NCI-H1092 (cell line): ENCODE measurements around the gene KIAA0825.

Source experiments
- DNase-seq: peaks from one replicate; lab custom pipeline; 2025; lab: John Stamatoyannopoulos, UW

The KIAA0825 gene

DNA sequence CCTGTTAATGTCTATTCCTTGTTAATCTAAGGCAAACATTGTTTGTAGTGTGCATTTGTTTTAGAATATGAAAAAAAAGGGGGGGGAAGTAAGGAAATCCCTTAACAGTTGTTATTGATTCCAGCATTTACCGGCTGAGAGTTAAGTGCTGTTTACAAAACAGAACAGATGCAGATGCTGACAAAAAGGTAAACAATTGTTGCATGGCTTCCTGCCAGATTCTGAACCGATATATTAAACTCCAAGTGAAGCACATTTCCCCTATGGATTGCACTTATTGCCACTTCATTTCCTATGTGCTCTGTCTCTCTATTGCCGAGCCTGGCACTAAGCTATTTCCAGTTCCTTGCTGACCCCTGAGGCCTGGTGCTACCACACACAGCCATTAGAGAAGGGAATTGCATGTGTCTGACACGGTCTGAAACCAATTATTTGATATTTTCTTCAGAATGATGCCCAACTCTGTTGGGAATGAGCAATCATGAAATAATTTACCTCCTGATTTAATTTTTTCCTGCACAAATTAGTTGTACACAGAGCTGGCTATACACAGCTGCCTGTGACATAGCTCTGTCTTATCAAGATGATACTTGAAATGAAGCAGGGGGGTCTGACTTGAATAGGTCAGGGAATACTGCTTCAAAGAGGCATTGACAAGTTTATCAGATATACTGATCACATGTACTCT, 109.8 kb downstream of the KIAA0825 start:
- DNase-seq = peak; percentile 14

DNA sequence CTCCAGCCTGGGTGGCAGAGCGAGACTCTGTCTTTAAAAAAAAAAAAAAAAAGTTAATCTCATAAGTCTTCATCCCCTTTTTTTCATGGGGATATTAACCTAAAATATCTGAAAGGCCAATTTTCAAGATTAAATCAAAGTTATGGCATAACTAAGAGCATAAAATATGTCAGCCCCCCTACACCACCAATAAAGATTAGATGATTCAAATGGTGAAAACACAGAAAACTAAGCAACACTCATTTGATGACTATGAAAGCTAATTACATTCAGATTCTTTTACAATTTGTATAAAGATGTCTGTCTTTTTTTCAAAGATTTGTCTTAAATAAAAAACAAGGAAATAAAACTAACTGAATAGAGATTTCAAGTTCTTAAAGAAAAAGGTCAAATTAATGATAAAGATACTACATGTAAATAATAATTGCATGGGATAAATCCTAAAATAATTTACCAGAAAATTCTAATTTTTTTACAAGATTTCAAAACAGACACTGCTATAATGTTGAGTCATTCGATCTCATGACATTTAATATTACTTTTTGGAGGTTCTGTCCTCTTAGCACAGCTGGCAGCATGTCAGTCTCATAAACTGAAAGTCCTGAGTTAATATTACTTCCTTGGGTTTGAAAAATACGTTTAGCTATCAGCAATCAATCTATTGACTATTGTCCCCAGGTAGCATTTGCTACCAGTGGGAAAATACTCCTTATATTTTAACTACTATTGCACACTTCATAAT, 112.9 kb downstream of the KIAA0825 start:
- DNase-seq = no peak

DNA sequence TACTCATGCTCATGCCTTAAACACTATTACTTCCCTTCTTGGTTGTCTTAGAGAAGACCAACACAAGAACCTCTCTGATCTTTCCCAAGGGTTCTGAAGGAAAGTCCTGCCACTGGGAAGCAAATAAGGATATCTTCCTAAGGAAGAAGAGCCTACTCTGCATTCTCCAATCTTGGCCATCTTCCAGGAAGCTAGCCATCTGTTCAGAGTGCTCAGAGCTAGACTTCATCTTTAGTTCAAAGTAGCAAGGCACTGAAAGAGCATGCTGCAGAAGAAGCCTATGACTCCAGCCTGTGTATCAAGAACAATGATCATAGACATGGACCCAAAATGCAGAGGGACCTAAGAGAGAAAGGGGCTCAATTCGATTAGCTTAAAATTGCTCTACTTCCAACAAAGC, 114.7 kb downstream of the KIAA0825 start:
- DNase-seq = no peak

DNA sequence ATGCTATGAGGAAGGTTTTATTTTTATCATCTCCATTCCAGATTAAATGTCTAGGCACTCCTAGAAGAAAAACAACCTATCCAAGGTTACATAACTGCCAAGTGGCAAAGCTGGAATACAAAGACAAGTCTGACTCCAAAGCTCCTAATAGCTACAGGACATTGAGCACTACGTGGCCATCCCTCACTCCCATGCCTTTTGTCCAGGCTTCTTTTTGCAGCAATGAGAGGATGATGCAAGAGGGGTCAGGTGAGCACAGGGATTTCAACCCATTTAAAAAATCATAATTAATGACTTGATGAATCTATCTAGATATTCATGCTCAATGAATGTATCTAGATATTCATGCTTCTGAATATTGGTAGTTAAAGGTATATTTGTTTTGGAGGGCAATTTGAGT, 117.0 kb downstream of the KIAA0825 start:
- no peak for DNase-seq

DNA sequence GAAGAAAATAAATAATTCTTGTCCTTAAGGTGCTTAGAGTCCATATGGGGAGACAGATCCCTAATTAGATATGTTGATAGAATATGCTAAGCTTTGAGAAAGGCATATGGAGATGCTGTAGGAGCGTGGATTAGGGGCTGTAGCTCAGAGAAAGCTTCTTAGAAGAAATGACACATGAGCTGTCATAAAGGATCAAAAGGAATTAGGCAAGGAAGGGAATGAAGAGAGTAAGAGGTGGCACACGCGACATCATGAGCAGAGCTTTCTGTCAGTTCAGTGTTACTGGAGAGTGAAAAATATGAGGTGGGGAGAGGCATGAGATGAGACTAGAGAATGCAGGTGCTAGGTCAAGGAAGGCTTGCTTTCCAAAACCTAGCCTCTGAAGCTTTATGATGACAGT, 118.6 kb downstream of the KIAA0825 start:
- no peak for DNase-seq

DNA sequence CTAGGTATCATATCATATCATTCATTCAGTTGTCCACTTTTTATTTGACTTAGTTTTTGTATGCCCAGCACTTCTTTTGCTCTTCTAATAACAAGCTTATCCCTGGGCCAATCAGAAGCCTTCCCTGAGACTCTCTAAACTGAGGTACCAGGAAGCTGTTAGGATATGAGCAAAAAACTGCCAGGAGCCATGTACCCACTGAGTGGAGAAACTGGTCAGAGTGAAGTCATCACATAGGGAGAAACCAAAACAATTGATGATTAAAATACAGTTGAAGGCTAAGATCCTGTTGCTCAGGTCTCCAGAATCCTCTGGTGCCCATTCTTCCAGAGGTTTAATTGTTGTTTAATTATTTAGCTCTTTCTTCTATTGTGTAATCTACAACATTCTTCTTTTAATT, 120.2 kb downstream of the KIAA0825 start:
- no peak for DNase-seq

DNA sequence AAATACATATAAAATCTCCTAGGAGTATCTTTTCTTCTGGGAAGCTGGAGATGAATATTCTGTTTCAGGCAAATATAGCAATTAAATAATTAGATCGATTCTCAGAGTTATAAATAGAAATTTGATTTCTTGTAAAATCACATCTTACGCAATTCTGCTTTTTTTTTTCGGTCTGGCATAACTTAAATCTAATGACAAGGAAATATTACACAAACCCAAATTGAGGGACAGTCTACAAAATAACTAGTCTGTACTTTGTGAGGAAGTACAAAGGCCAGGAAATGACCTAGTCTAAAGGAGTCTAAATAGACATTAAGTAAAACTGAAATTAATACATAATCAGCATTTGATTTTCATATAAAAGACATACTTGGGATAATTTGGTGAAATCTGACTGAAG, 133.3 kb downstream of the KIAA0825 start:
- no peak for DNase-seq

DNA sequence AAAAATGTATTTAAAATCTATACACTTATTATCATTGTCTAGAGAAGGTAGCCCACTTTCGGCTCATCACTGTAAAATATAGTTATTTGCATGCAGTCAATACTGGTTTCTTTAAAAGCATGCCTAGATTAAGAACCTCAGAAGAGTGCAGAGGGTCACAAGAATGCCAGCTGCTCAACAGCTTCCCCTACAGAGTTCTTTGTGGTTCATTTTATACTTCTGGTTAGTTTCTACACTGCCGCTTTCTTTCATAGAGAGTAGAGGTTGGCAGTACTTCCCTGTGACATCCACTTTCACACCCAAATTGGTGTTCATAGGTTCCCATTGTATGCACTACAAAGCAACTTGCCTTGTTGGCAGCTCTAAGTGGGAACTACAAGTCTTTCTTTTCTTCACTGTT, 137.3 kb downstream of the KIAA0825 start:
- DNase-seq = no peak

DNA sequence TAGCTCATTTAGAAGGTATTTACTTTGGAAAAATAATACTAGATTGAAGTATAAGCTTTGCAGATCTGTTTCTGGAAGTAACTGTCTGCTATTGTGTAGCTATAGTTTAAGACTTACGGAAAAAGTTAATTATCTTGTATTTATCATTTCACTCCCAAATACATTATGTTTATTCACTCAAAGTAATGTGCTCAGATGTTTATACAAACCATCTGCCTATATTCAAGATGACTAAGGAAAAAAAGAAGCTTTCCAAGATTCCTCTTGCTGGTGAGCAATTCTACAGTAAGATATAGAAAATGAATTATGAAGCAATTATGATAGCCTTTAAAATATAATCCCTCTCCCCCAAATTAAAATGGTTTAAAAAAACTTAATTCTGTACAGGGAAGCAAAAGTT, 137.9 kb downstream of the KIAA0825 start:
- no peak for DNase-seq

DNA sequence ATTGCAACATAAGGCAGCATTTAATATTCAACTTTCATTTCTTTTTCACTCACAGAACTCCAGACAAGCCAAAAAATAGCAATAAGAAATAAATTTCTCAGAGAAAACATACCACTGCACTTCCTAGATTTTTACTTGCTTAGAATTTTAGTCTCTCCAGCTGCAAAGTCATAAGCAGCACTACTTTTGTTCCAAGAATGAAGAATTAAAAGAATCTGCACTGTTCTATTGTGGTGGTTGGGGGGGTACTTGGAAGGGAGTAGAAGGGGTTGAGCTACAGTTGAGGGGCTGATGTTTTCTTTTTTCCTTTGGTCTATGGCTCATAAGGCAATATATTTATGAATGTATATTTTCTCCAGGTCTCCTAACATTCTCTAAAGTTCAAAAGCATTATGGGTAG, 144.5 kb downstream of the KIAA0825 start:
- DNase-seq = no peak

DNA sequence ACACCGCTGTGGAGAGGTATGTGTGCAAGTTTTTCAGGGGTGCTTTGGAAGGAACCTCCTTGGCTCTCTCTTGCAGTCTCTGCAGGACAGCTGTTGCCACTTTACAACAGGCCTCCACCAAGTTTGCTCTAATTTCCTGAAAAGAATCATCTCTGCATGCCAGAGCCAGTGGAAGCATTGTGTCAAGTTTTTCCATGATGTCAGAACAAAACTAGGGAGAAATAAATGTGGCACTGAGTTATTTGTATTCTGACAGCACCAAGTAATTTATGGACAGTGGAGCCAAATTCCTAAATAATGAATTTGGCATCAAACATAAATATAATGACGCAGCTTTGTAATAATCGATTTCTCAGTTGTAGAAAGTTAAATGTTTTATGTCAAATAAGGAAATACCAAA, 146.9 kb downstream of the KIAA0825 start:
- no peak for DNase-seq

DNA sequence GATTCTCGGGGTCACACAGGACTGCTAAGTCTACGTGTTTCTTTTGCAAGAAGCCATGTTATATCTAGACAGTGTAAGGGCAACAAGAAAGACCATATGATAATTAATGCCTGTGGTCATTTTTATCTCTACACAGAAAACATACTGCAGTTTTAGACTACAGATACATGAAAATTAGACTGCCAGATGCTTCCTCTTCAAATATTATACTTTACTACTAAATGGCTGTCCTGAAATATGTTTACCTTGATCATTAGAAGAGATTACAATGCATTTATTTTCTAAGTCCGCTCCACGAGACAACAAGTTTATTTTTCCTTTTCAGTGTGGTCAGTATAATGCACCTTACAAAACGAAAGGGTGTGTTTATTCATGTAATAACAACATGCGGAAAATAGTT, 147.6 kb downstream of the KIAA0825 start:
- no peak for DNase-seq

DNA sequence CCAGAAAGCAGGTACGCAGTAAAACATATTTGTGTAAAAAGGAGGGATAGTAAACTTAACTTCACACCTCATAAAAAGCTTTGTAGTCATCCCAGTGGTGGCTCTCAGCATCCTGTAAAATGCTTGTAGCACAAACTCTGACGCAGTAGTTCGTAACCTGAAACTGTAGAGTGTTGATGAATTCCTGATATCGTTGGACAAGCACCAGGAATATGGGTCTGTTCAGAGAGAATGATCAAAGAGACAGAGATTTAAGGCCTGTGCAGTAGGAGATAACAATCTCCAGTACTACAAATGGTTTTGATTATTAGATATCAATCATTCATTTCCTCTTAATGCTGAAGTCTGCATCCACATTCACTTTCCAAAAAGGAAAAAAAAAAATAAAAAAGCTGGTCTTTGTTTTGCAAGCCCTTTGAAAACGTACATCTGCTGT, 148.5 kb downstream of the KIAA0825 start:
- peak; percentile 8 for DNase-seq

DNA sequence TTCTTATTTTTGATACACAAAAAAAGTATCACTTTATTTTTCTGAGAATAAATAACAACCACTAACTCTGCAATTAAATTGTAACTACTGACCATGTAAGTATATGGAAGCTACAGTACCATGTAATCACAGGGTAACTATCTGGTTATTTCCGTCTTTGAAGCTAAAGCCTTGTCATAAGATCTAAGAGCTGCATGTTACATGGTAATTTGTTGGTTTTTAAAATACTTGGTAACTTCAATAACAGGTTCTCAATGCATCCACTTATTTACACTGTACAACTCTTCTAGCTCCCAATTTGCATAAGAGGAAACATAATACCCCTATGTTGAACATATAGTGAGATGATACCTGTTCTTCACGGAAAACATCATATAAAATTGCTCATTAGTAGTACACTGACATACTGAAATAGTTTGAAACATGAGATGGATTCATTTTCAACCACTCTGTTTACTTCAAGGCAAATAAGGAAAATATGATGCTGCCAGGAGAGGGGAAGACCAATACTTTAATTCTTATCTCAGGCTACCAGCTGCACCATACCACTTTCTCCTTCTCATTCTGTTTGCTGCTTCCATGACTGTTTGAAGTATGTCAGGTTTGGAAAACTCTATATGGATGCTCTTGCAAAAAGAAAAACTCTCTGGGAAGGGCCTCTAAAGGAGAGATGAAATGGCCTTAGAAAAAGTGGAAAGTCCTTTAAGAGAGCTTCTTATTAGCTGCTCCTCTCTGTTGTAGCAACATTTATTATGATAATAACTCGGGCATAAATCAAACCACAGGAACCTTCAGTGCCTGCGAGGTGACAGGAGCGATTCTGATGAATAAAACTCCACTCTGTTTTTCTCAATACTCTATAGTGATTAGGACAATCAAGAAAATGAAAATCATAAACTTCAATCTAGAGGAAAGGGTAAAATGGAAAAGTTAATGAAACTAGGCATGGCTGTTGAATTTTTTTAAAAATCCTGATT, 150.2 kb downstream of the KIAA0825 start:
- DNase-seq = no peak

DNA sequence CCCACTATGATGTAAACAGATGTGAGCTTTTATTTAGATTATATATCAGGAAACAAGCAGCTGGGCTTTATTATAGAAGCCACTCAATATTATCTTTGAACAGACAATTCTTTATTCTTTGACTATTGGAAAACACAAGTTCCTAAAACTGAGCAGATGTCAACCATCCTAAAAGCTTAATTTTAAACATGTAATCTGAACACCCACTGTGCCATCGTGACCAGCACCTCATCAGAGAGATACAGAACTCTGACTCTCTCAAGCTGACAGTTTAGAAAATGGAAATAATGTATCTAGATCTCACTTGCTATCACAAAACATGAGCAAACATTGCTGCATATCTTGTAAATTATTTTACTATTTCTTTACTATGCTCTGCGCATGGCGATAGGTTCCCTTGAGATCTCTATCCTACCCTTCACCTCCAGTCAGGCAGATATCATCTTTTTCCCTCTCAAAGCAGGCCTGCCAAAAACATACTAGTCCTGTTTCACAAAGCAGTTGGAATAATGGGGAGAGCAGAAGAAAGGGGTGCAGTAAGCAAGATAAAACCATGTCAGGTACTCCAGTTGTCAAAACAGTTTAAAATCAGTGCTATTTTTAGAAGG, 151.0 kb downstream of the KIAA0825 start:
- DNase-seq = no peak

DNA sequence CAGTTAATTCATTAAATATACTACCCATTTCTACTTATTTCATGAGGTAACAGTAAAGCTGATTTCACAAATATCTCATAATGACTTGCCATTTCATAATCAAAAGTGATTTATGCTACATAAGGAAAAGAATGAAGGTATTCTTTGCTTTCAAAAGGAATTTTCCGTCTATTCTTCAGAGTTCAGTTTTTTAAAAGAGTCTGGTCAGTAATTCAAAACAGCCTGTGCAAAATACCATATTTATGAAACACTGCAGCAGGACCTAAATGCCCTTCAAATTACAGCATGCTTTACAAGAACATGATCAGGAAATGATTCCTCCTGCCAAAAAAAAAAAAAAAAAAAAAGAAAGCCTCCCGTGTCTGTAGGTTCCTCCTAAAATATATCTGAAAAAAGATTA, 154.7 kb downstream of the KIAA0825 start:
- no peak for DNase-seq

DNA sequence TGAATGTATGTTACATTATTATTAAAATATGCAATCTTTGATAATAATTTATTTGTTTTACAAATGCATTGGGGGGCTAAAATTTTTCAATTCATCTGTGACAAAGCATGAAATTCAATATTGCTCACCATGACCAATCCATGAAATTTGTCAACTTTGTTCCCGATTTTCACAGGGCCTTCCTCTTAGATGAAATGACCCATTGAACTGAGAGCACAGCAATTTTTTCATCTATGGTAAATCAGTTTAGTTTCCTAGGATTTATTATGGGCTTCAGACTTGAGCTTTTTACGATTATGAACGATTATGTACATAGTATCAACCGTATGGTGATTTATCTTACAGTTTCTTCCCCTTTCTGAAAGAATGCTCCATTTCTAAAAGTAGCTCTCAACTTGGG, 157.3 kb downstream of the KIAA0825 start:
- DNase-seq = no peak

DNA sequence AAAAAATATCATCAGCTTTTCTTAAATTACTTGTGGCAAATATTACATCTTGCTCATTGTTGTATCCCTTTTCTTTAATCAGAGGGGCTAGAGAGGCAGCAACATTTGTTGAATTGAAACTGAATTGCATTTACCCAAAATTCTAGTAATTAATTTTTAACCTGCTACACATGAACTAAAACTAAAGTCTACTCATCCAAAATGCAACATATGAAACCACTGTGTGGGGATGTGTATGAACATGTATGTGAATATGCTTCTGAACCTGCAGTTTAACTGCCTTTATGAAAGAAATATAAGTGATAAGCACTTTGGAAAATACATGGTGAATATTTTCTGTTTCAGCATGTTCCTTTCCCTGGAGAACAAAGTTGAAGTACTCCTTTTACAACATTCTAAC, 158.5 kb downstream of the KIAA0825 start:
- DNase-seq = no peak

DNA sequence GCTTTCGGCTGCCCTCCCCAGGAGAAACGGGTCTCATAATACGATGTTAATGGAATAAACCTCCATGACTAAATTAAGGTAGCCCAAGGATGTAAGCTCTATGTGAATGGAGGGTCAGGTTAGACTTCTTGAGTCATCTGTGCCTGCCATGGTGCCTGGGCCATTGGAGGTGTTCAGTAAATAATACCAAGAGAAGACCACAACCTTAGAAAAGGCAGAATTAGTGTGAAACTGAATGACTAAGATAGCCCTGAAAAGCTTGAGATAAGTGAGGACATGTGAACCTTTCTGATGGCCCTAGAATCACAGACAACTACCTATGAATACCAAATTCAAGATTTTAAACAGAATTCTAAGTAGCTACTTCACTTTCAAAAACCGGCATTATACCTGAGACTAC, 160.6 kb downstream of the KIAA0825 start:
- no peak for DNase-seq

DNA sequence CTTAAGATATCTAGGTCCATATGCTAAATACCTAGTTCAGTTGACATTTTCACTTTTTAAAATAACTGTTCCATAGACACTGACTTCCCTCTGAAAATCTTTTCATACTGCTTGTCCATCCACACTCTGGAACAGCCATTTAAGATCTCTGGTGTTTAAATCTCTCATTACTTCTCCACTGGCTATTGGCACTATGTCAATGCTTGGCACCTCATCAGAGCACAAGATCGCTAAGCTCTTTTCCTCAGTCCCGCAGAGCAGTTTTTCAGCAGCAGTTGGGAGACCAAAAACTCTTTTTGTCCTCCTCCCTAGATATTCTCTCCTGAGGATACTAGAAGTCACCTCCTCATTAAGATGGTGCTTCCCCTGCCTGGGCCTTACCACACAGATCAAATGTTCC, 172.7 kb downstream of the KIAA0825 start:
- no peak for DNase-seq

DNA sequence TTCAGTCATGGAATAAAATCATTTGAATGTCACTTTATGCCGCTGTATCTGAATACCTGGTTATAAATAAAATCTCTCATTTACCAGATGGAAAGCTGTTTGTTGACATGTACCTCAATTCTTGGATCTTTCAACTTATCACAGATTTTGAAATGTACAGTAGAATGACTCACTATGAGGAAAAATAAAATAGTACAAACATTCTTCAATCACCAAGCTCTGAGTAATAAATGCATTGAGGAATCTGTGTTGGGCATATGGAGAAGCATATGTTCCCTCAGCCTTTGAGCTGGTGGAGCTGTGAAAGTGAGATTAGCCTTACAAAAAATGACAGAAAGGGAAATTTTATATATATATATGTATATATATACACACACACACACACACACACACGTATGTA, 175.4 kb downstream of the KIAA0825 start:
- no peak for DNase-seq

DNA sequence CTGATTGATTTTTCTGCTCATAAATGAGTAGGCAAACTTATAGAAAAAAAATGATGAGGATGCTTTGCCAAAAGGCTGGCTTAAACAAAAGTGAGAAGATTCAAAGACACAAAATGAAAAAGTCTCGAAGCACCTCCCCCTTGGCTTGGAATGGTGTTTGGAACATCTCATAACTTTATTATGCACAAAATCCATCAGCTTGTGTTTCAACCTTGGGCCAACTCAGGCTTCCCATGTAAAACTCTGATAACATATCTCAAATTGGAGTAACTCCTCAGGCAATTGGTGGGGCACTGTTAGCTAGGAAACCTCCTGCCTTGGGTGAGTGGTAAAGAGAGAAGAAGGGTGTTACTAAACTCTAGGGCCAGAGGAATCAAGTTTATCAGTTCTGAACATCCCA, 176.3 kb downstream of the KIAA0825 start:
- DNase-seq = no peak
